Natural killer cell (primary cell): Measurements from ENCODE around the gene TENM3. TPM values are rescaled to one million over a fixed set of nuclear protein-coding genes. Genes with fewer than 3 reads are reported as not detected.

ENCODE experiments used
- ATAC-seq, 3 donors: fragments of 150-1000 bp in 2 of 3; fragments of 200-7000 bp in 1 of 3; cut with Tn5 transposase; 1 replicate in 1 of 3; 2 replicates in 2 of 3; pipeline ENCODE4 v1.10.0; 2021; ENCODE audit warnings: mild to moderate bottlenecking in 2 of 3, moderate library complexity in 2 of 3
- DNase-seq, 2 donors: peaks; one replicate each; pipeline versions ENCODE4 v3.0.0 to v3.0.0-alpha.2; 2013 to 2021; ENCODE audit warnings: mixed read lengths in 1 of 2
- H3K27ac ChIP-seq: one replicate; pipeline ENCODE4 v1.5.1; 2013; ENCODE audit warnings: mild to moderate bottlenecking, low read length
- H3K27me3 ChIP-seq: one replicate; pipeline ENCODE4 v1.6.1; 2013; ENCODE audit warnings: low read length; ENCODE audit not compliant: control insufficient read depth, insufficient read depth
- H3K36me3 ChIP-seq: one replicate; pipeline ENCODE4 v1.6.1; 2013; ENCODE audit warnings: low read length; ENCODE audit not compliant: control insufficient read depth, insufficient read depth
- H3K4me1 ChIP-seq: one replicate; pipeline ENCODE4 v1.6.1; 2013; ENCODE audit warnings: low read length; ENCODE audit not compliant: control insufficient read depth, insufficient read depth
- H3K4me3 ChIP-seq: one replicate; pipeline ENCODE4 v1.5.1; 2013; ENCODE audit warnings: low read length
- H3K9me3 ChIP-seq: one replicate; pipeline ENCODE4 v1.6.1; 2013; ENCODE audit warnings: low read length; ENCODE audit not compliant: control insufficient read depth, insufficient read depth
- H3K27ac Mint-ChIP-seq, 2 donors: one replicate each; pipeline ENCODE4 v1.8.0; 2022; ENCODE audit warnings: mild to moderate bottlenecking in 2 of 2, mixed read lengths in 2 of 2, moderate library complexity in 1 of 2
- H3K27me3 Mint-ChIP-seq, 2 donors: one replicate each; pipeline ENCODE4 v1.8.0; 2022; ENCODE audit warnings: low read depth in 2 of 2, mixed read lengths in 2 of 2
- H3K36me3 Mint-ChIP-seq: one replicate; pipeline ENCODE4 v1.8.0; 2022; ENCODE audit warnings: mixed read lengths
- H3K4me1 Mint-ChIP-seq, 2 donors: one replicate each; pipeline ENCODE4 v1.8.0; 2022; ENCODE audit warnings: mixed read lengths in 2 of 2
- H3K4me3 Mint-ChIP-seq: one replicate; pipeline ENCODE4 v1.8.0; 2022; ENCODE audit warnings: mild to moderate bottlenecking, moderate library complexity, mixed read lengths
- H3K9me3 Mint-ChIP-seq, 2 donors: one replicate each; pipeline ENCODE4 v1.8.0; 2022; ENCODE audit warnings: mixed read lengths in 2 of 2
- CTCF ChIP-seq: fragments of 200-600 bp; IDR thresholded peaks from one replicate; pipeline ENCODE4 v1.8.0; 2022; ENCODE audit warnings: antibody characterized with exemption
- WGBS: methylation state at CpG from one replicate; pipeline ENCODE4 v1.1.7; 2013; ENCODE audit warnings: missing lambda C conversion rate; ENCODE audit not compliant: insufficient coverage; 5-methylcytosine and 5-hydroxymethylcytosine counted together
- intact Hi-C: fragments of 100-400 bp; cut with micrococcal nuclease; formaldehyde crosslinking; loops from one replicate; pipeline ENCODE4 v1.14.2; 2022
- total RNA-seq, 4 donors: library from RNA; stranded (reverse); fragments of 120-200 nt in 1 of 4; gene quantifications; one replicate each; pipeline versions ENCODE4 v1.2.3 to v1.2.4, GENCODE V29; 2013 to 2022

The TENM3 gene
- total RNA-seq, 3 donors from 2014 or later (not counting 1 experiment from before 2014, with no cell fraction given) = not detected

GRCh38 chr4:182228991-182229577 lies 14.1 kb upstream of the TENM3 start:
- Histone ChIP-seq H3K9me3 (no peaks in the 10 kb centered on the region), H3K4me1 (no peaks in the 10 kb centered on the region), H3K27me3 (no peaks in the 10 kb centered on the region), H3K27ac (no peak overlapping the region), H3K4me3 (no peak overlapping the region), H3K36me3 (no peaks in the 10 kb centered on the region)
- WGBS = 97% methylated on average over 5 of the region's 7 CpGs
- H3K36me3 Mint-ChIP-seq = no peaks in the 10 kb centered on the region
- no peak overlapping the region for H3K4me3 Mint-ChIP-seq
- no peak for ATAC-seq
- no peak overlapping the region for H3K27ac Mint-ChIP-seq
- intact Hi-C loops = no loop called here
- H3K9me3 Mint-ChIP-seq = no peaks in the 10 kb centered on the region
- no peaks in the 10 kb centered on the region for H3K27me3 Mint-ChIP-seq
- no peak for DNase-seq
- H3K4me1 Mint-ChIP-seq = no peaks in the 10 kb centered on the region
- no peak for TF ChIP-seq CTCF

DNA sequence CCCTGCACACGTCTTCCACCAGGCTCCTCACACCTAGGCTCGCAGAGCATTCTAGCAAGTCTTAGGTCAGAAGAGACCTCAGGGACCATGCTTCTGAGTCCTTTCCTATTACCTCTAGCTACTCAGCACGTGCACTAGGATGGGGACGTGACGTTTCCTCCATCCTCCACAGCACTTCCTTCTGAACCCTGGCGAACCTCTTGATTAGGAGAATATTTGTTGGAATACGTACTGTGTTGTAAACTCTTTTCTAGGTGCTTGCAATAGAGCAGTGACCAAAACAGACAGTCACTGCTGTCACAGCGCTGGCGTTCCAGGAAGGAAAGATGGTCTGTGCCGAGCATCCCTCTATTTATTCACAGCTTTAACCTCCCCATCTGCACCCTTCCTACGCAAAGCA lies 12.9 kb upstream of the TENM3 start:
- no peaks in the 10 kb centered on the region for H3K27me3 ChIP-seq
- WGBS = 79% methylated on average over 8 of the region's 11 CpGs
- no peaks in the 10 kb centered on the region for H3K36me3 ChIP-seq
- no peak overlapping the region for H3K4me3 ChIP-seq
- H3K9me3 ChIP-seq = no peaks in the 10 kb centered on the region
- no peaks in the 10 kb centered on the region for H3K4me1 ChIP-seq
- no peak overlapping the region for H3K27ac ChIP-seq
- TF ChIP-seq CTCF = no peak
- Mint-ChIP-seq H3K27me3 (no peaks in the 10 kb centered on the region), H3K27ac (no peak overlapping the region), H3K36me3 (no peaks in the 10 kb centered on the region), H3K4me1 (no peaks in the 10 kb centered on the region), H3K4me3 (no peak overlapping the region), H3K9me3 (no peaks in the 10 kb centered on the region)
- no peak for ATAC-seq
- DNase-seq = no peak
- intact Hi-C loops = no loop called here

- Histone ChIP-seq H3K4me1 (no peaks in the 10 kb centered on the region), H3K27ac (no peak overlapping the region), H3K9me3 (no peaks in the 10 kb centered on the region), H3K4me3 (no peak overlapping the region), H3K27me3 (no peaks in the 10 kb centered on the region), H3K36me3 (no peaks in the 10 kb centered on the region)
- intact Hi-C loops = no loop called here
- H3K4me3 Mint-ChIP-seq = no peak overlapping the region
- H3K36me3 Mint-ChIP-seq = no peaks in the 10 kb centered on the region
- 86% methylated on average over 4 of the region's 4 CpGs for WGBS
- H3K4me1 Mint-ChIP-seq = no peaks in the 10 kb centered on the region
- DNase-seq (no peak), ATAC-seq (no peak)
- no peaks in the 10 kb centered on the region for H3K9me3 Mint-ChIP-seq
- no peaks in the 10 kb centered on the region for H3K27me3 Mint-ChIP-seq
- TF ChIP-seq CTCF = no peak
- no peak overlapping the region for H3K27ac Mint-ChIP-seq
Observed at GRCh38 chr4:182231080-182231479, 12.1 kb upstream of the TENM3 start.

DNA sequence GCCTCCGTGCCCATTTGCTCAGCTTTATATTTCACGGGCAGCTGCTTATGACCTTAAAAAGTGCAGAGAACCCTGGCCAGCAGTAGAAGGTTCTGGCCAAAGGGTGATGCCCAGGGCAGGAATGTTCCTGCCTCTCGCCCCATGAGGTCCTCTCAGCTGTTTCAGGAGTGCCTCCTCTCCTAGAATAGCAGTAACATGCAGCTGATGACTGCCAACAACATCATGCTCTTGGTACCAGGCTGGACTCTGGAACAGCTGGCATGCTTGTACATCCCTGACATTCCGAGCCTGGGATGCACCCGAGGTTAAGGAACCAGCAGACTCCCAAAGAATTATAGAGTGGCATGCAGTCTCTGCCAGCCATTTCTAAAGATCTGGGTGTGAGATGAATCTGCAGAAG lies 11.7 kb upstream of the TENM3 start:
- H3K9me3 ChIP-seq = no peaks in the 10 kb centered on the region
- H3K27ac Mint-ChIP-seq = no peak overlapping the region
- DNase-seq = no peak
- H3K36me3 Mint-ChIP-seq = no peaks in the 10 kb centered on the region
- H3K4me3 Mint-ChIP-seq = no peak overlapping the region
- TF ChIP-seq CTCF = no peak
- no peak overlapping the region for H3K27ac ChIP-seq
- H3K9me3 Mint-ChIP-seq = no peaks in the 10 kb centered on the region
- no peaks in the 10 kb centered on the region for H3K4me1 ChIP-seq
- no peaks in the 10 kb centered on the region for H3K27me3 ChIP-seq
- no peaks in the 10 kb centered on the region for H3K36me3 ChIP-seq
- whole genome bisulfite sequencing = 84% methylated on average over 5 of the region's 5 CpGs
- no peaks in the 10 kb centered on the region for H3K4me1 Mint-ChIP-seq
- intact Hi-C loops = no loop called here
- H3K27me3 Mint-ChIP-seq = no peaks in the 10 kb centered on the region
- no peak for ATAC-seq
- H3K4me3 ChIP-seq = no peak overlapping the region
